Cardiac muscle cell (in vitro differentiated cells and primary cell): ENCODE data around the gene PRAMEF2. TPM values are rescaled to one million over a fixed set of nuclear protein-coding genes. Genes with fewer than 3 reads are reported as not detected.
A peak's percentile ranks its signal among the peaks of the same experiment; 100 is the strongest.
"Not testable (repeated sequence)": the region's sequence is repeated elsewhere in the genome, so short reads cannot be mapped to it uniquely, and the experiment has no call there.

Experiments
- DNase-seq, 2 donors: peaks; one replicate each; pipeline versions ENCODE4 v3.0.0 to v3.0.0-alpha.2; 2010 to 2017; ENCODE audit warnings: low read depth in 1 of 2, low spot score in 1 of 2
- H3K27ac ChIP-seq: fragments of 200-600 bp; sonication (generic); 2 replicates; pipeline ENCODE4 v1.5.1; 2016
- H3K27me3 ChIP-seq: fragments of 200-600 bp; sonication (generic); 2 replicates; pipeline ENCODE4 v1.6.0; 2016; ENCODE audit warnings: control low read depth
- H3K36me3 ChIP-seq: fragments of 200-600 bp; sonication (generic); 2 replicates; pipeline ENCODE4 v1.5.1; 2016; ENCODE audit warnings: control low read depth
- H3K4me1 ChIP-seq: fragments of 200-600 bp; sonication (generic); 2 replicates; pipeline ENCODE4 v1.8.1; 2017; ENCODE audit warnings: low read depth, mild to moderate bottlenecking, mixed run types
- H3K4me3 ChIP-seq: fragments of 200-600 bp; sonication (generic); 2 replicates; pipeline ENCODE4 v1.5.1; 2016; ENCODE audit warnings: mild to moderate bottlenecking
- H3K9me3 ChIP-seq: fragments of 200-600 bp; sonication (generic); 2 replicates; pipeline ENCODE4 v1.5.1; 2017; ENCODE audit warnings: low read depth, mild to moderate bottlenecking, control low read depth
- polyA plus RNA-seq: library from polyadenylated mRNA; unstranded; fragments of >200 nt; fragmentation: Nextera tagmentation; extraction: Ambion mirVana; gene quantifications from 2 replicates; pipeline ENCODE4 v1.2.1, GENCODE V29; 2016
- total RNA-seq: library from RNA; depleted of rRNA; stranded (reverse); fragments of >200 nt; gene quantifications from 2 replicates; pipeline ENCODE4 v1.2.3, GENCODE V29; 2016
- TF ChIP-seq, protein P1 (sequence below): IDR thresholded peaks from 2 replicates; pipeline ENCODE4 v1.5.1; 2012; ENCODE audit warnings: low read depth, mild to moderate bottlenecking, low read length

Gene PRAMEF2, protein sequence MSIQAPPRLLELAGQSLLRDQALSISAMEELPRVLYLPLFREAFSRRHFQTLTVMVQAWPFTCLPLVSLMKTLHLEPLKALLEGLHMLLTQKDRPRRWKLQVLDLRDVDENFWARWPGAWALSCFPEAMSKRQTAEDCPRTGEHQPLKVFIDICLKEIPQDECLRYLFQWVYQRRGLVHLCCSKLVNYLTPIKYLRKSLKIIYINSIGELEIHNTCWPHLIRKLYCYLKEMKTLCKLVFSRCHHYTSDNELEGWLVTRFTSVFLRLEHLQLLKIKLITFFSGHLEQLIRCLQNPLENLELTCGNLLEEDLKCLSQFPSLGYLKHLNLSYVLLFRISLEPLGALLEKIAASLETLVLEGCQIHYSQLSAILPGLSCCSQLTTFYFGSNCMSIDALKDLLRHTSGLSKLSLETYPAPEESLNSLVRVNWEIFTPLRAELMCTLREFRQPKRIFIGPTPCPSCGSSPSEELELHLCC
- total RNA-seq (not detected in 2 replicates), polyA plus RNA-seq (not detected in 2 replicates)

GRCh38 chr1:12856786-12857185, at the start of gene PRAMEF2:
TSS of gene PRAMEF2 (plus strand) at chr1:12857086. CDS start at chr1:12859010, 1,924 bp downstream.
- not testable (repeated sequence) for H3K4me1 ChIP-seq, H3K36me3 ChIP-seq, H3K4me3 ChIP-seq, DNase-seq, H3K27me3 ChIP-seq, H3K9me3 ChIP-seq, H3K27ac ChIP-seq

DNA sequence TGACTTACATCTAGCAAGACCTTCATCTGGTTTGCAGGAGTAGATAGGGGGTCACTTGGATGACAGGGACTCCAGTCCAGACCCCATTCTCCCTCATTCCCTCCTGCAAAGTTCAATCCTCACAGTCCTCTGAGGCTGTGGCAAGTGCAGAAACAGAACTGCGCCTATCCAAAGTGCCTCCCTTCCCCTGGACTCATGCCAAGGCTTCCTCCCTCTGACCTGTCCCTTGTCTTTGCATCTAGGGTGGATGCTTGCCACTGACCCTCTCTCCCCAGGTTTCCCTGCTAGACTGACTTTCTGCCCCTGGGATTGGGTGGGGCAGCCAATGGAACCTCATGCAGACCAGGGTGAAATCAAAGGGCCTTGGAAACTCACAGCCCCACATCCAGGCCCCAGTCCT, 47.0 kb upstream of the PRAMEF2 start:
- H3K36me3 ChIP-seq: no peaks in the 10 kb centered on the region
- TF ChIP-seq, protein P1, sequence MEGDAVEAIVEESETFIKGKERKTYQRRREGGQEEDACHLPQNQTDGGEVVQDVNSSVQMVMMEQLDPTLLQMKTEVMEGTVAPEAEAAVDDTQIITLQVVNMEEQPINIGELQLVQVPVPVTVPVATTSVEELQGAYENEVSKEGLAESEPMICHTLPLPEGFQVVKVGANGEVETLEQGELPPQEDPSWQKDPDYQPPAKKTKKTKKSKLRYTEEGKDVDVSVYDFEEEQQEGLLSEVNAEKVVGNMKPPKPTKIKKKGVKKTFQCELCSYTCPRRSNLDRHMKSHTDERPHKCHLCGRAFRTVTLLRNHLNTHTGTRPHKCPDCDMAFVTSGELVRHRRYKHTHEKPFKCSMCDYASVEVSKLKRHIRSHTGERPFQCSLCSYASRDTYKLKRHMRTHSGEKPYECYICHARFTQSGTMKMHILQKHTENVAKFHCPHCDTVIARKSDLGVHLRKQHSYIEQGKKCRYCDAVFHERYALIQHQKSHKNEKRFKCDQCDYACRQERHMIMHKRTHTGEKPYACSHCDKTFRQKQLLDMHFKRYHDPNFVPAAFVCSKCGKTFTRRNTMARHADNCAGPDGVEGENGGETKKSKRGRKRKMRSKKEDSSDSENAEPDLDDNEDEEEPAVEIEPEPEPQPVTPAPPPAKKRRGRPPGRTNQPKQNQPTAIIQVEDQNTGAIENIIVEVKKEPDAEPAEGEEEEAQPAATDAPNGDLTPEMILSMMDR: no peak
- H3K9me3 ChIP-seq: no peaks in the 10 kb centered on the region
- no peak overlapping the region for H3K27ac ChIP-seq
- DNase-seq: no peak
- H3K27me3 ChIP-seq: no peaks in the 10 kb centered on the region
- H3K4me1 ChIP-seq: no peaks in the 10 kb centered on the region
- no peak overlapping the region for H3K4me3 ChIP-seq

DNA sequence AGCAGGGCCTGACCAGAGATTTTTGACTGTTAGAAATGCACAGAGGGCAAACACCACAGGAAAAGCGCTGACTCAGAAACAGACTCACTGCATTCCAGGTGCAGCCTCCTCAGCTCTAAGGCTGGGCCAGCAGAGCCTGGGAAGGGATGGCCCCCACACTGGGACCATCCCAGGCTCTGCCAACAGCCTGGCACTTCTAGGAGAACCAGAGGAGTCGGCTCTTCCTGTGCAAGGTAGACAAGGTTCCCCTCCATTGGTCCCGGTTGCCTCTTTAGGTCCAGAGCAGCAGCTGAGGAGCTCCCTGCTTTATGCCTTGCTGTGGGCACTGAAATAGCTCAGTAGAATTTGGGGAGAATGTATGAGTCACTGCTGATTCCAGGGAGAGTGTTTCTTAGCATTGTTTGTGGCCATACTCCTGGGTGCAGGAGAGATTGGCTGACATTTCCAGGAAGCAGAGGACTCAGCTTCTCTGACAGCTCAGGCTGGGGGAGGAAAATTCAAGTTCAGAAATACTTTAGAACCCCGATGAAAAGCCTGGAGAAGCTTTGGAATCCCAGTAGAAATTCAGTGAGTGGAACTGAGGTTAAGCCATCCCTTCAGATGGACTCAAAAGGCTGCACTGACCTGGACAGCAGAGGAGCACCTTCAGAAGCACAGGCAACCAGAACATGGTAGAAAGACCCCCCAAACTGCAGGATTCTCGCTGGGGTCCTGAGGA, 46.0 kb upstream of the PRAMEF2 start:
- Histone ChIP-seq H3K27me3 (no peaks in the 10 kb centered on the region), H3K27ac (no peak overlapping the region), H3K9me3 (no peaks in the 10 kb centered on the region), H3K4me3 (no peak overlapping the region), H3K36me3 (no peaks in the 10 kb centered on the region), H3K4me1 (no peaks in the 10 kb centered on the region)
- DNase-seq: peak in 1 of 2 donors; percentile 47
- TF ChIP-seq, protein P1: no peak

DNA sequence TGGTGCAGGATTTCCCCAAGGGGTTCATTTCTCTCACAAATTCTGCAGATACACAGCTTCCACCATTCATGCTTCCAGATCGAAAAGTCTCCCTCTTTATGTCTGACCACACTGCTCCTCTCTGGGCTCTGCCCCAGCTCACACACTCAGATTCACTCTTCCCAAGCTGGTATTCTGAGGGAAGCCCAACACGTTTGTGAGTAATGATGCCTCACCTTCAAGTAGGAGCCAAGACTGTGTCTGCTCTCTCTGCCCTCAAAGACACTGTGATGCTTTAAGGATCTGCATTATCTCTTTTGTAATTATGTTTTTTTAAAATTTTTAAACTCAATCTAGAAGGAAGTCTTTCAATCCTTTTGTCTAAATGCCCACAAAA, 45.5 kb upstream of the PRAMEF2 start:
- H3K27ac ChIP-seq: no peak overlapping the region
- TF ChIP-seq, protein P1: no peak
- no peaks in the 10 kb centered on the region for H3K27me3 ChIP-seq

DNA sequence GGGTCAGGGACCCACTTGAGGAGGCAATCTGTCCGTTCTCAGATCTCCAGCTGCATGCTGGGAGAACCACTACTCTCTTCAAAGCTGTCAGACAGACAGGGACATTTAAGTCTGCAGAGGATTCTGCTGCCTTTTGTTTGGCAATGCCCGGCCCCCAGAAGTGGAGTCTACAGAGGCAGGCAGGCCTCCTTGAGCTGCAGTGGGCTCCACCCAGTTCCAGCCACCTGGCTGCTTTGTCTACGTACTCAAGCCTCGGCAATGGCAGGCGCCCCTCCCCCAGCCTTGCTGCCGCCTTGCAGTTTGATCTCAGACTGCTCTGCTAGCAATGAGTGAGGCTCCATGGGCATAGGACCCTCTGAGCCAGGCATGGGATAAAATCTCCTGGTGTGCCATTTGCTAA, 37.8 kb upstream of the PRAMEF2 start:
- not testable (repeated sequence) for H3K27ac ChIP-seq, H3K4me1 ChIP-seq, DNase-seq

More for the DNA sequence above, 45.5 kb upstream of the PRAMEF2 start:
- no peaks in the 10 kb centered on the region for H3K4me1 ChIP-seq
- DNase-seq: no peak
- H3K36me3 ChIP-seq: no peaks in the 10 kb centered on the region
- H3K4me3 ChIP-seq: no peak overlapping the region
- H3K9me3 ChIP-seq: no peaks in the 10 kb centered on the region

DNA sequence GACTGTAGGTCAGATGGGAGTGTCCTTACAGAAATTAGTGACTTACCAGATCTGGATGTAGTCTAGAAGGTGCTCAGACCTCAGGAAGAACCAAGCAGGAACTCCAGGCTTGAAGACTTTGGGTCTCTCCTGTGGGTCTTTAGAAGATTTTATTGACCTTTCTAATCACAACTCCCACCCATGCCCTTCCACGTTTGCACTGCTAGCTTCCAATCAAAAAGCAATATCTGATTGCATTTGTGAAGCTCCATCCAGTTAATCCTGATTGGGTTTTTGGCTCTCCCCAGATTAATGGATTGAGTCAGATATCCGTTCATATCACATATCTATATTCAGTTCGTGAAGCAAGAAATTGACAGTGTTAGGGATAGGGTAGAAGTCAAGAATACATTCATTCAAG, 25.6 kb upstream of the PRAMEF2 start, which contains the start of gene PRAMEF11:
PRAMEF11 (minus strand) TSS at position 101 of the 400 bp plus-strand sequence. CDS start 2,621 bp downstream, outside the sequence.
- DNase-seq, H3K4me3 ChIP-seq, H3K36me3 ChIP-seq: not testable (repeated sequence)

More for the DNA sequence above, 37.8 kb upstream of the PRAMEF2 start:
- not testable (repeated sequence) for H3K4me3 ChIP-seq, H3K36me3 ChIP-seq, H3K27me3 ChIP-seq, H3K9me3 ChIP-seq

GRCh38 chr1:12833251-12833650, 23.6 kb upstream of the PRAMEF2 start:
- H3K4me1 ChIP-seq, DNase-seq, H3K27ac ChIP-seq: not testable (repeated sequence)

More for the DNA sequence above, 25.6 kb upstream of the PRAMEF2 start, which contains the start of gene PRAMEF11:
- H3K27me3 ChIP-seq, H3K9me3 ChIP-seq, H3K4me1 ChIP-seq, H3K27ac ChIP-seq: not testable (repeated sequence)

GRCh38 chr1:12848620-12849019, 8.3 kb upstream of the PRAMEF2 start, which contains the start of gene HNRNPCL1:
TSS of gene HNRNPCL1 (minus strand) at chr1:12848720. CDS start at chr1:12848289, 431 bp downstream.
- not testable (repeated sequence) for H3K4me1 ChIP-seq, H3K27me3 ChIP-seq, DNase-seq, H3K4me3 ChIP-seq, H3K36me3 ChIP-seq, H3K27ac ChIP-seq, H3K9me3 ChIP-seq

More at GRCh38 chr1:12833251-12833650, 23.6 kb upstream of the PRAMEF2 start:
- H3K36me3 ChIP-seq, H3K27me3 ChIP-seq, H3K4me3 ChIP-seq, H3K9me3 ChIP-seq: not testable (repeated sequence)
